HepG2 (cell line): ENCODE results near the gene NAGS. TPM values are rescaled to one million over a fixed set of nuclear protein-coding genes. Genes with fewer than 3 reads are reported as not detected.

Experiments used
- ATAC-seq: fragments of 200-7000 bp; cut with Tn5 transposase; 3 replicates; pipeline ENCODE4 v1.9.1; 2020; ENCODE audit warnings: mild to moderate bottlenecking, moderate library complexity
- BruUV-seq: library from RNA; stranded (reverse); fragments of 400-500 nt; replicated peaks from 2 replicates; lab custom pipeline; 2021; lab: Mats Ljungman, UMichigan
- CTCF ChIA-PET: fragments of 300-600 bp; formaldehyde crosslinking; extraction: SDS; loops from one replicate; lab custom pipeline; 2021; ENCODE audit warnings: low total read pairs, inconsistent platforms, low intra/inter-chr PET ratio; lab: Yijun Ruan, JAX
- POLR2A ChIA-PET: fragments of 350-600 bp; sonication (Branson Sonifier 250); formaldehyde crosslinking; loops from one replicate; lab custom pipeline; 2020; ENCODE audit warnings: antibody characterized with exemption, inconsistent platforms; lab: Yijun Ruan, JAX
- DNase-seq: peaks from one replicate; pipeline ENCODE4 v3.0.0-alpha.2; 2015; ENCODE audit warnings: low spot score
- FAIRE-seq: peaks from 3 replicates; lab custom pipeline; 2011; peaks lifted over from hg19 to GRCh38; lab: Jason Lieb, UNC
- H2AFZ ChIP-seq: one replicate; pipeline ENCODE4 v1.6.1; 2011; ENCODE audit warnings: low read length, inconsistent platforms
- H3K27ac ChIP-seq: fragments of 300-600 bp; 3 replicates; pipeline ENCODE4 v1.8.0; 2011; ENCODE audit warnings: mixed run types, mild to moderate bottlenecking, mixed read lengths, low read length, inconsistent platforms; ENCODE audit not compliant: insufficient read depth; ENCODE audit errors: extremely low read length
- H3K27me3 ChIP-seq, 2 experiments: fragments of 200-600 bp in 1 of 2; 2 replicates in 1 of 2; 3 replicates in 1 of 2; pipeline versions ENCODE4 v1.6.0 to v1.8.0; 2011; ENCODE audit warnings: low read length in 2 of 2, mild to moderate bottlenecking in 2 of 2, moderate library complexity in 2 of 2, inconsistent platforms in 1 of 2; ENCODE audit not compliant: insufficient read depth in 2 of 2, control insufficient read depth in 1 of 2
- H3K36me3 ChIP-seq, 2 experiments: fragments of 200-600 bp in 1 of 2; replicated peaks in 1 of 2; 2 replicates in 1 of 2; 3 replicates in 1 of 2; pipeline versions ENCODE4 v1.5.1 to v1.8.0; 2011; ENCODE audit warnings: low read length in 2 of 2, inconsistent platforms in 1 of 2; ENCODE audit not compliant: insufficient read depth in 2 of 2, control insufficient read depth in 1 of 2
- H3K4me1 ChIP-seq: 2 replicates; pipeline ENCODE4 v1.5.1; 2012; ENCODE audit warnings: low read length, inconsistent platforms; ENCODE audit not compliant: insufficient read depth
- H3K4me2 ChIP-seq: 2 replicates; pipeline ENCODE4 v1.6.0; 2011; ENCODE audit warnings: low read depth, low read length, inconsistent platforms
- H3K4me3 ChIP-seq, 3 experiments: fragments of 200-600 bp in 1 of 3; sonication (generic), shearing (Covaris generic) in 1 of 3; replicated peaks in 1 of 3; 2 replicates each; pipeline ENCODE4 v1.5.1; 2011 to 2016; ENCODE audit warnings: low read length in 3 of 3, inconsistent platforms in 2 of 3, low read depth in 2 of 3, mild to moderate bottlenecking in 2 of 3, control low read depth in 1 of 3, mixed read lengths in 1 of 3; ENCODE audit not compliant: insufficient read depth in 1 of 3
- H3K79me2 ChIP-seq: one replicate; pipeline ENCODE4 v1.6.1; 2011; ENCODE audit warnings: low read length, inconsistent platforms; ENCODE audit not compliant: insufficient read depth
- H3K9ac ChIP-seq: 2 replicates; pipeline ENCODE4 v1.6.0; 2011; ENCODE audit warnings: mild to moderate bottlenecking, low read depth, low read length, inconsistent platforms; ENCODE audit not compliant: insufficient read depth
- H3K9me3 ChIP-seq: 2 replicates; pipeline ENCODE4 v1.5.1; 2012; ENCODE audit warnings: mild to moderate bottlenecking, low read length
- H4K20me1 ChIP-seq: 2 replicates; pipeline ENCODE4 v1.6.0; 2011; ENCODE audit warnings: inconsistent platforms, mild to moderate bottlenecking, low read length, moderate library complexity; ENCODE audit not compliant: insufficient read depth
- MYNN ChIP-seq: sonication (generic); formaldehyde crosslinking; IDR thresholded peaks from 2 replicates; pipeline ENCODE4 v1.4.0; 2020; ENCODE audit warnings: mild to moderate bottlenecking, low read depth, missing genetic modification reagents
- SALL1 ChIP-seq: sonication (generic); formaldehyde crosslinking; IDR thresholded peaks from 2 replicates; pipeline ENCODE4 v1.8.0; 2022; ENCODE audit warnings: mild to moderate bottlenecking, missing genetic modification reagents
- WGBS: methylation state at CpG from one replicate; pipeline ENCODE4 v1.1.6; 2017; ENCODE audit warnings: low lambda C conversion rate; 5-methylcytosine and 5-hydroxymethylcytosine counted together
- in situ Hi-C: cut with HindIII; loops from 2 replicates; pipeline ENCODE4 v1.10.0; 2017; ENCODE audit warnings: low pct_unique_long_range_greater_than_20kb; ENCODE audit not compliant: extremely low pct_ligation_motif_present
- intact Hi-C: fragments of 100-400 bp; cut with micrococcal nuclease; formaldehyde crosslinking; loops from one replicate; pipeline ENCODE4 v1.10.0; 2022; ENCODE audit not compliant: unreplicated experiment
- polyA plus RNA-seq, 8 experiments: library from polyadenylated mRNA; depleted of rRNA in 3 of 8; stranded (reverse) in 7 of 8; unstranded in 1 of 8; fragments of >200 nt; fragmentation: Illumina TruSeq in 4 of 8; extraction: Trizol in 4 of 8; gene quantifications; 2 replicates each; pipeline versions ENCODE4 v1.2.1 to v1.2.3, GENCODE V29; 2011 to 2016; ENCODE audit warnings: low read depth in 4 of 8, missing spikeins in 1 of 8, mixed read lengths in 1 of 8; ENCODE audit not compliant: insufficient read depth in 1 of 8
- total RNA-seq, 5 experiments: library from RNA; depleted of rRNA; stranded (reverse); fragments of >200 nt; fragmentation: Illumina TruSeq; extraction: Trizol; gene quantifications; 2 replicates each; pipeline ENCODE4 v1.2.3, GENCODE V29; 2016; ENCODE audit warnings: low read depth in 1 of 5
- TF ChIP-seq, protein P1 (sequence below): sonication (generic); formaldehyde crosslinking; IDR thresholded peaks from 2 replicates; pipeline ENCODE4 v1.4.0; 2020; ENCODE audit warnings: missing genetic modification reagents, borderline replicate concordance
- TF ChIP-seq, protein P2 (sequence below): sonication (generic); formaldehyde crosslinking; IDR thresholded peaks from 2 replicates; pipeline ENCODE4 v1.4.0; 2020; ENCODE audit warnings: mild to moderate bottlenecking, missing genetic modification reagents

NAGS gene
- total and polyA plus RNA-seq, 2 of the 13 experiments (the other 11 are each of a cell fraction or from before 2014, with no cell fraction given), result 4.3 to 5.1 TPM

DNA sequence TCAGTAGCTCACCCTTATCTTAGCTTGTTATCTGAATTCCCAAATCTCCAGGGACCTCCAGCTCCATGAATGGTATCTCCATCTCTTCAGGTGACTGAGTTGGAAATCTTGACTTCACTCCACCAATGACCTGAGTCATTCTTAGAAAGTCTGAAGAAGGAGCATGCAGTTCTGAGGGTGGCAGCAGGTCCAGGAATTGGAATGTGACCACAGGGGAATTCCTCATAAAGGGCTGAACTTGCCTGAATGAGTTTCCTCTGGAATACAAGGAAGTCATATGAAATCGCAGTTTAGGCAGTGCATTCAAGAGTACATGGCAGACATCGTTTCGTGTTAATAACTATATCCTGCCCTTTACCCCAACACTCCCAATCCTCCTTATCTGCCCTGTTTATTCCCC is 38.1 kb upstream of the NAGS start (continued):
- TF ChIP-seq, protein P1, sequence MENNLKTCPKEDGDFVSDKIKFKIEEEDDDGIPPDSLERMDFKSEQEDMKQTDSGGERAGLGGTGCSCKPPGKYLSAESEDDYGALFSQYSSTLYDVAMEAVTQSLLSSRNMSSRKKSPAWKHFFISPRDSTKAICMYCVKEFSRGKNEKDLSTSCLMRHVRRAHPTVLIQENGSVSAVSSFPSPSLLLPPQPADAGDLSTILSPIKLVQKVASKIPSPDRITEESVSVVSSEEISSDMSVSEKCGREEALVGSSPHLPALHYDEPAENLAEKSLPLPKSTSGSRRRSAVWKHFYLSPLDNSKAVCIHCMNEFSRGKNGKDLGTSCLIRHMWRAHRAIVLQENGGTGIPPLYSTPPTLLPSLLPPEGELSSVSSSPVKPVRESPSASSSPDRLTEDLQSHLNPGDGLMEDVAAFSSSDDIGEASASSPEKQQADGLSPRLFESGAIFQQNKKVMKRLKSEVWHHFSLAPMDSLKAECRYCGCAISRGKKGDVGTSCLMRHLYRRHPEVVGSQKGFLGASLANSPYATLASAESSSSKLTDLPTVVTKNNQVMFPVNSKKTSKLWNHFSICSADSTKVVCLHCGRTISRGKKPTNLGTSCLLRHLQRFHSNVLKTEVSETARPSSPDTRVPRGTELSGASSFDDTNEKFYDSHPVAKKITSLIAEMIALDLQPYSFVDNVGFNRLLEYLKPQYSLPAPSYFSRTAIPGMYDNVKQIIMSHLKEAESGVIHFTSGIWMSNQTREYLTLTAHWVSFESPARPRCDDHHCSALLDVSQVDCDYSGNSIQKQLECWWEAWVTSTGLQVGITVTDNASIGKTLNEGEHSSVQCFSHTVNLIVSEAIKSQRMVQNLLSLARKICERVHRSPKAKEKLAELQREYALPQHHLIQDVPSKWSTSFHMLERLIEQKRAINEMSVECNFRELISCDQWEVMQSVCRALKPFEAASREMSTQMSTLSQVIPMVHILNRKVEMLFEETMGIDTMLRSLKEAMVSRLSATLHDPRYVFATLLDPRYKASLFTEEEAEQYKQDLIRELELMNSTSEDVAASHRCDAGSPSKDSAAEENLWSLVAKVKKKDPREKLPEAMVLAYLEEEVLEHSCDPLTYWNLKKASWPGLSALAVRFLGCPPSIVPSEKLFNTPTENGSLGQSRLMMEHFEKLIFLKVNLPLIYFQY (CRISPR knock-in tag), result no peak

DNA sequence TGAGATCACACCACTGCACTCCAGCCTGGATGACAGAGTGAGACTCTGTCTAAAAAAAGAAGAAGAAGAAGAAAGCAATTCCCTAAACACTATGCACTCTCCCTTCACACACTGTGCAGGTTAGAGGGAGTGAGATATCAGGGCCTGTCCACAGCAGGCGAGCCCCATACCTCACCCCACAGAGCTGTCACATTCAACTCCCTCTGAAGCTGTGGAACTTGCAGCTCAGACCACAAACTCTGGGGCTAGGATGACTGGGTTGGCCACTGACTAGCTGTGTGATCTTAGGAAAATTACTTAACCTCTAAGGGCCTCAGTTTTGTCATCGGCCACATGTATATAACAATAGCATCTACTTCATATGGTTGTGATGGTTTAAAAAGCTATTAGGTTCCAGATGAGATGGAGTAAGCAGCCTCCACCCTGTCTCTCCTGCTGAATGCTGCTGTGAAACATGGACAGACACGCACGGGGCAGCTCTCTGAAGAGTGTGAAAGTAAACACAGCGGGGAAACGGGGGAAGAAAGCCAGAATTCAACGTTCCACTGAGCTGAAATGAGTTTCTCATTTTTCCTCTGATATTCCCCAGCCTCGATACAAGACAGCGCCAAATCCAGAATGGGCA is 37.1 kb upstream of the NAGS start:
- Histone ChIP-seq H3K27ac (no peak overlapping the region), H3K4me1 (peaks cover 49% of the 10 kb centered on the region), H3K4me2 (peak overlapping the region; percentile 25; the same call in 1 of the 2 replicates), H4K20me1 (no peaks in the 10 kb centered on the region), H3K4me3 (no peak overlapping the region), H2AFZ (no peak overlapping the region), H3K79me2 (no peaks in the 10 kb centered on the region), H3K9me3 (no peaks in the 10 kb centered on the region), H3K9ac (no peak overlapping the region), H3K36me3 (no peaks in the 10 kb centered on the region), H3K27me3 (peaks cover 3 to 37% of the 10 kb centered on the region in 2 experiments; a peak in 4 of 5 replicates)
- intact Hi-C loops (no loop called here), in situ Hi-C loops (no loop called here)
- TF ChIP-seq, protein P2, sequence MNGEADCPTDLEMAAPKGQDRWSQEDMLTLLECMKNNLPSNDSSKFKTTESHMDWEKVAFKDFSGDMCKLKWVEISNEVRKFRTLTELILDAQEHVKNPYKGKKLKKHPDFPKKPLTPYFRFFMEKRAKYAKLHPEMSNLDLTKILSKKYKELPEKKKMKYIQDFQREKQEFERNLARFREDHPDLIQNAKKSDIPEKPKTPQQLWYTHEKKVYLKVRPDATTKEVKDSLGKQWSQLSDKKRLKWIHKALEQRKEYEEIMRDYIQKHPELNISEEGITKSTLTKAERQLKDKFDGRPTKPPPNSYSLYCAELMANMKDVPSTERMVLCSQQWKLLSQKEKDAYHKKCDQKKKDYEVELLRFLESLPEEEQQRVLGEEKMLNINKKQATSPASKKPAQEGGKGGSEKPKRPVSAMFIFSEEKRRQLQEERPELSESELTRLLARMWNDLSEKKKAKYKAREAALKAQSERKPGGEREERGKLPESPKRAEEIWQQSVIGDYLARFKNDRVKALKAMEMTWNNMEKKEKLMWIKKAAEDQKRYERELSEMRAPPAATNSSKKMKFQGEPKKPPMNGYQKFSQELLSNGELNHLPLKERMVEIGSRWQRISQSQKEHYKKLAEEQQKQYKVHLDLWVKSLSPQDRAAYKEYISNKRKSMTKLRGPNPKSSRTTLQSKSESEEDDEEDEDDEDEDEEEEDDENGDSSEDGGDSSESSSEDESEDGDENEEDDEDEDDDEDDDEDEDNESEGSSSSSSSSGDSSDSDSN (CRISPR knock-in tag), result 0 out of 2 replicates have a peak, but pooled peaks have one; percentile 5
- TF ChIP-seq MYNN (no peak), SALL1 (CRISPR knock-in tag) (0 out of 2 replicates have a peak, but pooled peaks have one; percentile 12)
- 8% methylated on average over 9 of the region's 9 CpGs for WGBS
- ChIA-PET POLR2A (interaction anchor here (1.2 kb wide), 1 partner anchor 41 kb away, joined by 3 read pairs; no protein-coding TSS in a partner anchor), CTCF (no interaction called here)
- ATAC-seq (no peak), DNase-seq (no peak), FAIRE-seq (no peak)
- no TSS peak for BruUV-seq
